Glomerular endothelial cell (primary cell): ENCODE data around the gene CNOT4. TPM values are rescaled to one million over a fixed set of nuclear protein-coding genes. Genes with fewer than 3 reads are reported as not detected.
"Not testable (repeated sequence)": the region's sequence is repeated elsewhere in the genome, so short reads cannot be mapped to it uniquely, and the experiment has no call there.

ENCODE experiments used
- DNase-seq: peaks from one replicate; pipeline ENCODE4 v3.0.0-alpha.2; 2011; ENCODE audit warnings: low read depth, low spot score; ENCODE audit errors: extremely low read depth
- total RNA-seq: library from RNA; depleted of rRNA; stranded (reverse); fragments of >200 nt; gene quantifications from 2 replicates; pipeline ENCODE4 v1.2.3, GENCODE V29; 2015

The CNOT4 gene
- total RNA-seq, 1 donor from 2014 or later = 16.0 TPM

DNA sequence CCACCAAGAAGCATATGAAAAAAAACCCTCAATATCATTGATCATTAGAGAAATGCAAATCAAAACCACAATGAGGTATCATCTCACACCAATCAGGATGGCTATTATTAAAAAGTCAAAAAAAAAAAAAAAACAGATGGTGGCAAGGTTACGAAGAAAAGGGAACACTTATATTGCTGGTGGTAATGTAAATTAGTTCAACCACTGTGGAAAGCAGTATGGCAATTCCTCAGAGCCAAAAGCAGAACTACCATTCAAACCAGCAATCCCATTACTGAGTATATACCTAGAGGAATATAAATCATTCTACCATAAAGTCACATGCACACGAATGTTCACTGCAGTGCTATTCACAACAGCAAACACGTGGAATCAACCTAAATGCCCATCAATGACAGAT is 46.0 kb downstream of the CNOT4 start:
- no peak for DNase-seq

DNA sequence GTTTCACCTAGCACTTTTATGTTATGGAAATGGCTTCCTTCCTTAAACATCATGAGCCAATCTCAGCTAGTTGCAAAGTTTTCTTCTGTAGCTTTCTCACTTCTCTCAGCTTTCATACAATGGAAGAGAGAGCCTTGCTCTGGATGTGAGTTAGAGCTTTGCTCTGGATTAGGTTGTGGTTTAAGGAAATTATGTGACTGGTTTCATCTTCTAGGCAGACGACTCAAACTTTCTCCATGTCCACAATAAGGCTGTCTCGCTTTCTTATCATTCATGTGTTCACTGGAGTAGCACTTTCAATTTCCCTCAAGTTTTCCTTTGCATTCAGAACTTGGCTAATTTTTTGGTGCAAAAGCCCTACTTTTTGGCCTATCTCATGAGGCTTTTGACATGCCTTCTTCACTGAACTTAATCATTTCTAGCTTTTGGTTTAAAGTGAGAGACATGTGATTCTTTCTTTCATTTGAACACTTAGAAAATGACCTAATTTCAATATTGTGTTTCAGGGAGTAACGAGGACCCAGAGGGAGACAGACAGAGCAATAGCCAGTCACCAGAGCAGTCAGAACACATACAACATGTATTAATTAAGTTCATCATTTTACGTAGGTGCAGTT is 49.8 kb downstream of the CNOT4 start:
- DNase-seq = no peak

DNA sequence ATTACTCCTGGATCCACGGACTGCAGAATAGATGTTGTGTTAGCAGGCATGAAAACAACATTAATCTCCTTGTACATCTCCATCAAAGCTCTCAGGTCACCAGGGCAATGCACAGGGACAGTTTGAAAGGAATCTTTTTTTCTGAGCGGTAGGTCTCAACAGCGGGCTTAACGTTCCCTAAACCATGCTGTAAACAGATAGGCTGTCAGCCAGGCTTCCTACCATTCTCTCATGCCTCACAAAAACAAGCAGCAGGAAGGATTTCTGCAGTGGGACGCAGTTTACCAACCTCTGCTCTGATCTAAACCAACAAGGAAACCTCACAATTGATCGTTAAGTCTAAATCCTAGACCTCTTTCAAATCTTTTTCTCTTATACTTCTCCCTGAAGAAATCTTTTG is 50.8 kb downstream of the CNOT4 start:
- no peak for DNase-seq

DNA sequence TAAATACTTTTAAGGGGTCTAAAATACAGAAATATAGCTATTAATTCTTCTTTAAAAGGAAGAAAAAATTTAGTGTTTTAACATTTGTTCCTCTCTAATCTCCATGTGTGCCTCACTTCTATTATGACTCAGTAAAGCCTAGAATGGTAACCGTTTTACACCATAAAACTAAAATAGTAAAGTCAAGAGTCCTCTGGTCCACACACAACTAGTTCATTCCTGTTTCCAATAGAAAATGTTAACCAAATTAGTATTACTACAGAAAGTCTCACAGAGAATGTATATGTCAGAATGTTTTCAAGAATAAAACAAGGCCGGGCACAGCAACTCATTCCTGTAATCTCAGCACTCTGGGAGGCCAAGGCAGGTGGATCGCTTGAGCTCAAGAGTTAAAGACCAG is 55.8 kb downstream of the CNOT4 start:
- DNase-seq = no peak

DNA sequence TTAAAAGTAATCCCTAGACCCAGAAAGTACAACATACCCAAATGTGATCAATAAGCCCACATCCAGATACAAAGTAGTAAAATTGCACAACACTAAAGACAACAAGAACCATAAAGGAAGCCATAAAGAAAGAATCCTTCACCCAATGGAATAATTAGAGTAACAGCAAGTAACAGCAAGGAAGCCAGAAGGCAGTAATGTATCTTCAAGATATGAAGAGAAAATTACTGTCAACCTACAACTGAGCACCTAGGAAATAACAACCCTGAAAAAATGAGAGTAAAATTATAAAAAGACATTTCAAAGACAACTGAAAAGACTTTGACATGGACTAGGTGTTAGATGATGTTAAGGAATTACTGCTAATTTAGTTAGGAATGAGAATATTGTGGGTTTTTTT is 60.5 kb downstream of the CNOT4 start:
- no peak for DNase-seq

DNA sequence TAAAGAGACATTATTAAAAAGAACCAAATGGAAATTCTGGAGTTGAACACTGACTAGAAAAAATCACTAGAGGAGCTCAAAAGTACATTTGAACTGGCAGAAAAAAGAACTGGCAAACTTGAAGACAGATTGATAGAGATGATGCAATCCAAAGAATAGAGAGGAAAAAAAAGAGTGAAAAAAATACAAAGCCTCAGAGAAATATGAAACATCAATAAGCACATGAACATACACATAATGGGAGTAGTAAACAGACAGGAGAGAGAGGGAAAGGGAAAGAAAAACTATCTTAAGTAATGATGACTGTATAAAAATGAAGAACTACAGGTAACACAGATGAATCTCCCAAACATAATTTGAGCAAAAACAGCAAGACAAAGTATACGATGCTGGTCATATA is 61.1 kb downstream of the CNOT4 start:
- no peak for DNase-seq

DNA sequence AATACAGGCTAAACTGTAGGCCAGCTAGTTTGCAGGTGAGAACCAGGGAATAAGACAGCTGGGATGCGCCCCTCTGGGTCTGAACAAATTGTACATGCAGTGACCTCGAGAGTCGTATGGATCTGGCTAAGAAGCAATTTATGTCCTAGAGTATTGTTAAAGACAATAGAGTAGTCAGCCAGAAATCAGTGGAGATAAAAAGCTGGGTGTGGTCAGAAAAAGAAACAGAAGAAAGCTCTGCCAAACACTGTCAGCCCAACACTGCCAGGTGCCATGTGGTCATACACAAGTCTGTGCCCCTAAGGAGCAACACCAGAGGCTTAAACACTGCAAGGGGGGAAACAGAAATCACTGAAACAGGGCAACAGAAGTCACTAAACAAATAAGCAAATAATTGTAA is 62.2 kb downstream of the CNOT4 start:
- DNase-seq = no peak

DNA sequence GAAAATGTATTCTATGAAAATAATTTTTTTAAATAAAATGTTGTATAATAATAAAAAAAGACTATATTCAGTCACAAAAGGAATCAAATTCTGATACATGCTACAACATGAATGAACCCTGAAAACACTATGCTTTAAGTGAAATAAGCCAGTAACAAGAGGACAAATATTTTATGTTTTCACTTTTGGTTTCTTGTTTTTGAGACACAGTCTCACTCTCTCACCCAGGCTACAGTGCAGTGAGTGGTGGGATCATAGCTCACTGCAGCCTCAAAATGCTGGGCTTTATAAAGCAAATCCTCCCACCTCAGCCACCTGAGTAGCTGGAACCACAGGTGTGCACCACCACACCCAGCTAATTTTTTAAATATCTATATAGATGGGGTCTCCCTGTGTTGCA is 64.2 kb downstream of the CNOT4 start:
- no peak for DNase-seq

DNA sequence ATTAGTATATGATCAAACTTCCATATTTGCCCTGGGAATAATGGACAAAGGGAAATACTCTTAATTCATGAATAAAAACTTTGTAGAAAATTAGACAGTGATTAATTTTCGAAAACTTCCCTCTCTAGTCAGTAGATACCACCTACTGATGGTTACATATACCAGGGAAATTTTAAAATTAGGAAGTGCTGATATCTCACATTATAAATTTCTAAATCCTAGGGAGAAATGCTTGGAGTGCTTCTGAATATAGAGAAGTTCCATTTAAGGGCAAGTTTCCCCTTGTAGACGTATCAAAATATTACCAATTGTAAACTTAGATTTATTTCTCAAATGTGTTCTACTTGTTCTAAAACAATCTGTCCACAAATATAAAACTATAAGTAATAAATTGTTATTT is 64.6 kb downstream of the CNOT4 start:
- DNase-seq = not testable (repeated sequence)

DNA sequence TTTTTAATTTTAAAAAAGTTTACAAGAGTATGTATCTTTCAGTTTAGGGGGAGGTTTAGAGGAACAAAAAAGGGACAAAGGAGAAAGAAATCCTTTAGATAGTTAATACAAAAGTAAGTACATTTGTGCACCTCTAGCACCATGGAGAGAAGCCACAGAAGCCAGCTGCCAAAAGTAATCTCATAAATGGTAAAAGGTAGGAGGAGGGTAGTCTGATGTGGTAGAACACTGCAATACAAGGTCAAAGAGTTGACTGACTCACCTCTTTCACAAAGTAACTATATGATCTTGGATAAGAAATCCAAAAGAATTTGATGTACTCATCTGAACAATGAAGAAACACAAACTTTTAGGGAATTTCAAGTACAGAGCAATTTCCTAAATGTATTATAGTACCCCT is 68.1 kb downstream of the CNOT4 start:
- DNase-seq = no peak

DNA sequence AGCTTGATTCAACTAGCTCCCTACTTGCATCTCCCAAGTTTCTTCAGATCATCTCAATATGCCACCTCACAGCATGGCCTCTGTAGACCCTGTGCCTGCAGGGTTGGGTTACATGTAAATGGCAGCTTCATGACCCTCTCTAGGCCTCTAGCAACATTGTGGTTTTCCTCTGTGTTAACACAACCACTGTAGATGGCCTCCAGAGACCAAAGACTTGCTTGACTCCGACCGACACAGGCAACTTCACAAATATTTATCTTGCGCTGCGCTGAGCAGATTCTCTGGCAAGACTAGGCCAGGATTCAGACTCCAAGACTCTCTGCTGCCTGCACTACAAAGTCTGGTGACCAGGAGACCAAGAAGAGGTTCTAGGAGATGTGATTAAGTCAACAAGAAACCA is 75.9 kb downstream of the CNOT4 start:
- no peak for DNase-seq

DNA sequence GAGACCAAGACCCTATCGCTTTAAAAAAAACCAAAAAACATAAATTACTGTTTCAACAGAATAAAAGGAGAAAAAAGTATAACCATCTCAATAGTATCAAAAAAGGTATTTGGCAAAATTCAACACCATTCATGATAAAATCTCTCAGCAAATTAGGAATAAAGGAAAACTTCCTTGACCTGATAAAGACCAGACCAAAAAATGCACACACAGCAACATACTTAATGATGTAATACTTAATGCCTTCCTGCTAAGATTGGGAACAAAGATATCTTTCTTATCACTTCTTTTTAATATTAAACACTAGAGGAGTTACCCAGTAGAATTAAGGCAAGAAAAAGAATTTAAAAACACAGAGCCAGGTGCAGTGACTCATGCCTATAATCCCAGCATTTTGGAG is 79.3 kb downstream of the CNOT4 start:
- DNase-seq = no peak

DNA sequence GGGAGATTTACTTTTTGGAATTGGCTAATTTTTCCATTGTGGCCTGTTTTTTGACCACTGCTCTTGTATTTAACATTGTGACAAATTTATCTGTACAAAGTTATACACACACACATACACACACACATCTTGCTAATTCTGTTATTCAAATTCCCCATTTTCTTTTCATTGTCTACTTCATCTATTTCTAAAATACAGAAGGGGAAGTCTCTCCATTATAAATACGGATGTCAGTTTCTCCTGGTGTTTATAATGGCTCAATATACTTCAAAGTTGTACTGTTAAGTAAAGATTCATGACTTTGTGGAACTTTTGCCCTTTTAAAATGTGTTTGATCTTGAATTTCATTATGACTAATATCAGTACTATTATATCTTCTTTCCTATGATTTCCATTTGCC is 81.0 kb downstream of the CNOT4 start:
- no peak for DNase-seq

DNA sequence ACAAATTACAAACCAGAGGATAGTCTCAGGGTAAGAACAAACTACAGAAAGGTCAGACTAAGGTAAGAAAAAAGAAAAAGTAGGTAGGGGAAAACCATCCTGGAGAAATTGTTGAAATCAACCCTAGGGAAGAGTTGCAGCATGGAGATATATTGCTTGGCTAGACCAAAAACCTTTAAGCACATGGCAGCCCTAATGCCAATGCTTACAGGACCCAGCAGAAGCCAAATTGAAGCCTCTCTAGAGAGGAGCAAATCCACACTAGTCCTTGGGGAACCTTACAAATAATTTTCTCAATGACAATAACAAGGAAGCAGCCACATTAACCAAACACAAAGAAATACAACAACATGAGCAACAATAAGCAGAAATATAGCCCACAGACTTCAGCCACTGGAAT is 81.9 kb downstream of the CNOT4 start:
- DNase-seq = no peak

DNA sequence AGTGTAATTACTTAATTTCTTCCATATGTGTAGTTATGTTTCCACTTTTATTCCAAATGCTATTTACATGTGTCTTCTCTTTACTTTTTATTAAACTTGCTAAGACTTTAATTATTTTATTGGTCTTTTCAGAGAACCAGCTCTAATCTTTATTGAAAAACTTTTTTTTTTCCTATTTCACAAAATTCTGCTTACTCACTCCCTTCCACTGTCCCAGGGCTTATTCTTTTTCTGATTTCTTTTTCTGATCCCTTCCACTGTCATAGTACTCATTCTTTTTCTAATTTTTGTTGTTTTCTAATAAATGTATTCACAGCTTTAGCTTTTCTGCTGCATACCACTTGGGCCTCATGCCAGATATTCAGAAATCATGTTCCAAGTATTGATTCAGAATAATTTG is 82.7 kb downstream of the CNOT4 start:
- DNase-seq = no peak

DNA sequence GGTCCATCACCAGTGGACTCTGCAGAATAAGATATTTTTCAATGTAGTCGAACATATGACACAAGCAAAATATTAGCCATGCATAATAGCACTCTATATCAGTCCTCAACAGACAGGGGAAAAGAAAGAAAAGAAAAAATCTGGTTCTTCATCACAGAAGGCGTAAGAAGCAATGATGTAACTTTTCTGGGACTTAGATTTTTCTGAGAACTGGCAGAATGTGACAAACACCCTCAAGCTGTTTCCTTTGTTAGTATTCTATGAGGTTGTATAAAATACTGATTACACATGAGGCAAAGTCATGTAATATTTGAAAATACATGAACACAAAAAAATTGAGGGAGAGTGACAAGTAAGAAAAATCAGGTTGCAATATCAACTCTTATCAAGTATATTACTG is 84.9 kb downstream of the CNOT4 start:
- no peak for DNase-seq

DNA sequence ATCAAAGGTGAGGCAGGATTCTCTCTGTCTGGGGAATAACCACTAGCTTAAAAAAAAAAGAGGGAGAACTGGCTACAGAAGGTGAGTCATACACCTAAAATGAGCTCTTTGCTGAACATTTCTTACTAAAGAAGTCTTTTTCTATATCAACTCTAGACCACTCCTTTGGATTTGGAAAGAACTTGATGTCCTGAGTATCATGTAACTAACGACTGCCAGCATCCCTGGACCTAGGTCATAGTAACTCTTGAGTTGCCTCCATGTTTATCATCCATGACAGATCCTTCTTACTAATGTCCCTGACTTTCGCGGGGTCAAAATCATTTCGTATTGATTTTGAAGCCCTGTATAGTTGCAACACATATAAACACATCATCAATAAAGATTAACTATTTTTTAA is 89.1 kb downstream of the CNOT4 start:
- DNase-seq = no peak

DNA sequence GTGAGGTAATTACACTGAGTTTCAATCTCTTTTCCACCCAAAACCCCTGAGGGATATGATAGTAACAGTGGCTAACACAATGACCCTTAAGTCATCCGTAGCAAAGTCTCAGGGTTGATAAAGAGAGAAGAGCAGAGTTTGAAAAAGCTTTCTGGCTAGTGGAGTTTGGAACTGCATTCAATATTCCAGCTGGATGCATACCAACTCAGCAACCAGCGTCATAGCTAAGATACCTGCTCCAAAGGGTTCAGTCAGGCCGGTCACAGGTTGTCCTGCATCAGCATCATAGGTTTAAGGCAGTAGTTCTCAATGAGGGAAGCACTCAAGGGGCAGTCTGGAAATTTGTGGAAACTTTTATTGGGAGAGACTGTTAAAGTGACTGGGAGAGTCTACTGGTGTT is 93.5 kb downstream of the CNOT4 start:
- DNase-seq = no peak

DNA sequence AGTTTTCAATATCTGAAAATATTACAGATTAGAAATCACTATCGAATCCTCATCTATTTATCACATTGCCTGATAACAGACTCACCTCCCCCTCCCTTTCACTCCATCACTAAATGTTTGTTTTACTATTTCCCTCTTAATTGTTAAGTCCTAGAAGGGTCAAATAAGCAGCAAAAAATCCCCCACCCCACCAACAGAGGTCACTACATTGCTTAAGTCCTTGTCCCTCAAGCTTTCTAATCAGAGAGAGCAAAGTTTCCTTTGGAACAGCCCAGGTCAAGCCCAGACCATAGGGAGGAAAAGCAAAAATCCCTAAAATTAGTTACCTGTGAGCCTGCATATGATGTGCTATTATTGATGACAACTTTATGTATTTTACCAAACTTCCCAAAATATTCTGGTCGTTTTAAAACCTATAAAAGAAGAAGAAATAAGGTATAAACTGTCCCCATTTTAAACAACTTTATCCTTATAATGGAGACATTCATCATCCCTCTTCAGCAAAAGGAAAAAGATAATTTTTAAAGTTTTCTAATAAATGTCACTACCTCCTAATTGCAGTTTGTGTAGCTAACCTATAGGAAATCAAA is 95.0 kb downstream of the CNOT4 start:
- DNase-seq = peak; percentile 65

DNA sequence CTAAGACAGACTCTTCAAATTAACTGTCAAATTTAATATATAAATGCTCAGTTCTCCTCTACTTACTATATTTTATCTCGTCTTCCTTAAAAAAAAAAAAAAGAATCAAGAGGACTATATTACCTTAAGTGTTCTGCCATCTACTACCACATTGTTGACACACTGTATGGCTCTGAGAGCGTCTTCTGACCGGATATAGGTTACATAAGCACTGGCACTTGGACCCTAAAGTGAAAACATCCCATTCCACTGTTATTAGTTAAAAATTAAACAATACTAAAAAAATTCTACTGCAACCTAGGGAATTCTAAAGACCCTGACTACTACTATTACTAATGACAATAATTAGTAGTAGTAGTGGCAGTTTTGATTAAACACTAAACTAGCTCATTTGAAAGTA is 95.7 kb downstream of the CNOT4 start:
- DNase-seq = no peak

DNA sequence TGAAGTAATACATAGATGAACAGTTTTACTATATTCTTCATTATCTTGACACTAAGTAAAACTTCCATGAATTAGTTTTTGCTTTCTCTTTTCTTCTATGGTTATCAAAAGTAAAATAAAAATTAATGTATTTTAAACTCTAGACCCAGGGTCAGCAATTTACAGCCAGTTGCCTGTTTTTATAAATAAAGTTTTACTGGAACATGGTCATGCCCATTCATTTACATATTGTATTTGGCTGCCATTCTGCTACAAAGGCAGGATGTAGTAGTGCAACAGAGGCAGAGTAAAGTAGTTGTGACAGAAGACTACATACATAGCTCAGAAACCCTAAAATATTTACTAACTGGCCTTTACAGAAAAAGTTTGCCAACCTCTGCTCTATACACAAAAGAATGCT is 98.8 kb downstream of the CNOT4 start:
- no peak for DNase-seq

DNA sequence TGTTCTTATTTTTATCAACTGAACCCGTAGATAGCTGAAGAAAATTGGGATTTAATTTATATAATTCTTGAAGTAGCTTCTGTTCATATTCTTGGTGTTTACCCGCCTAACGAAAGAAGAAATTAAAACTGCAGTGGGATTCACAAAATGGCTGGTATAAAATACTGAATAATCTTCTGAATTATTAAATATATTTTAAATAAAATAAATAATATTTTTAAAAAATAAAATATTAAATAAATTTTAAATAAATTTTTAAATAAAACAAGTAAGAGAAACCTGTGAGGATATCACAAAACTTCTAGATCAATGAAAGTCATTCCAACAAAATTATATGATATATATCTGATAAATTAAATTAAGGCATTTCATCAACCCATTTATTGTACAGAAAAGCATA is 99.4 kb downstream of the CNOT4 start:
- DNase-seq = no peak

DNA sequence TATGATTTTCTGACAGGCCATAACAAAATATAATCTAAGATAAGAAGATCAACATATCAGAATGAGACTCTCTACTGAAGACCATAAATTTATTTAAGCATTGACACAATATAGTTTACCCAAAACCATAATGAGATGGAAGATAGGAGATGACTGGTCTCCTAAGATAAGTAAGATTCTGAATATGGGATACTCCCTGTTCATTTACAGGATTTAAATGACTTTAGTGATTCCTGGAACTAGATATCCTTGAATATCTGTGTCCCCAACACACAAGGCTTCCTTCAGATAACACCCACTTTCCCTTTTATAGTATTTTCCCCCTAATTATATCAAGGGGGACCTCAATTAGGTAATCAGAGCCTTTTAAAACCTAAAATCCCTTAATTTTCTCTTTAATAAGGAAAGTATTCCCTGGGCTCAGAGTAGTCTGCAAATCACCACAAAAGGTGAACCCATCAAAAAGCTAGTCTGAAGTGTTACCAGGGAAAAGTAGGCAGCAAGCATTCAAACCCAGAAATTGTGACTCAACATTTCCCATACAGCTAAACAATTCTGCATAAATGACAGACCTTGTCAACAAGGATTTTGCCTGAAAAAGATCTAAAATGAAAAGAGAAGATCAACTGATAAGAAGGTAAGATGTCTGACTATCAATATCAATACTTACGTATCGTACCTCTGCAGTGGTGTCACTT is 99.9 kb downstream of the CNOT4 start:
- DNase-seq = no peak
